ENCODE data around the gene PAOX.

PAOX gene

GRCh38 chr10:133394064-133394663 lies 15.1 kb downstream of the PAOX start, which contains the start of gene MTG1 (continued):
- TF ChIP-seq OSR2 (tag by site-specific recombination; IDR thresholded peaks at IDR 0.05) = peak; percentile 13; the same call in 1 of the 2 replicates
- peak; percentile 73 for TF ChIP-seq BCL11A (tag by site-specific recombination; IDR thresholded peaks at IDR 0.05; ENCODE audit: low read depth)
- peak; percentile 43; the same call in 1 of the 2 replicates for TF ChIP-seq ZBTB48 (tag by site-specific recombination; IDR thresholded peaks at IDR 0.05)
- no peak for TF ChIP-seq ZNF37A (tag by site-specific recombination; IDR thresholded peaks at IDR 0.05)
- no peak for TF ChIP-seq ZNF133 (tag by site-specific recombination; IDR thresholded peaks at IDR 0.05)
- TF ChIP-seq, protein P1, sequence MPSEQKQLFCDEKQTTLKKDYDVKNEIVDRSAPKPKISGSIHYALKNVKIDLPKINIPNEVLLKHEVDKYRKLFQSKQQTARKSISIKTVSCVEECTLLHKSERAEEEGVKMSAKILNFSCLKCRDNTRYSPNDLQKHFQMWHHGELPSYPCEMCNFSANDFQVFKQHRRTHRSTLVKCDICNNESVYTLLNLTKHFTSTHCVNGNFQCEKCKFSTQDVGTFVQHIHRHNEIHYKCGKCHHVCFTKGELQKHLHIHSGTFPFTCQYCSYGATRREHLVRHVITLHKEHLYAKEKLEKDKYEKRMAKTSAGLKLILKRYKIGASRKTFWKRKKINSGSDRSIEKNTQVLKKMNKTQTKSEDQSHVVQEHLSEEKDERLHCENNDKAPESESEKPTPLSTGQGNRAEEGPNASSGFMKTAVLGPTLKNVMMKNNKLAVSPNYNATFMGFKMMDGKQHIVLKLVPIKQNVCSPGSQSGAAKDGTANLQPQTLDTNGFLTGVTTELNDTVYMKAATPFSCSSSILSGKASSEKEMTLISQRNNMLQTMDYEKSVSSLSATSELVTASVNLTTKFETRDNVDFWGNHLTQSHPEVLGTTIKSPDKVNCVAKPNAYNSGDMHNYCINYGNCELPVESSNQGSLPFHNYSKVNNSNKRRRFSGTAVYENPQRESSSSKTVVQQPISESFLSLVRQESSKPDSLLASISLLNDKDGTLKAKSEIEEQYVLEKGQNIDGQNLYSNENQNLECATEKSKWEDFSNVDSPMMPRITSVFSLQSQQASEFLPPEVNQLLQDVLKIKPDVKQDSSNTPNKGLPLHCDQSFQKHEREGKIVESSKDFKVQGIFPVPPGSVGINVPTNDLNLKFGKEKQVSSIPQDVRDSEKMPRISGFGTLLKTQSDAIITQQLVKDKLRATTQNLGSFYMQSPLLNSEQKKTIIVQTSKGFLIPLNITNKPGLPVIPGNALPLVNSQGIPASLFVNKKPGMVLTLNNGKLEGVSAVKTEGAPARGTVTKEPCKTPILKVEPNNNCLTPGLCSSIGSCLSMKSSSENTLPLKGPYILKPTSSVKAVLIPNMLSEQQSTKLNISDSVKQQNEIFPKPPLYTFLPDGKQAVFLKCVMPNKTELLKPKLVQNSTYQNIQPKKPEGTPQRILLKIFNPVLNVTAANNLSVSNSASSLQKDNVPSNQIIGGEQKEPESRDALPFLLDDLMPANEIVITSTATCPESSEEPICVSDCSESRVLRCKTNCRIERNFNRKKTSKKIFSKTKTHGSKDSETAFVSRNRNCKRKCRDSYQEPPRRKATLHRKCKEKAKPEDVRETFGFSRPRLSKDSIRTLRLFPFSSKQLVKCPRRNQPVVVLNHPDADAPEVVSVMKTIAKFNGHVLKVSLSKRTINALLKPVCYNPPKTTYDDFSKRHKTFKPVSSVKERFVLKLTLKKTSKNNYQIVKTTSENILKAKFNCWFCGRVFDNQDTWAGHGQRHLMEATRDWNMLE (tag by site-specific recombination; conservative IDR thresholded peaks at IDR 0.05; ENCODE audit: low read depth) = peak; percentile 78
- TF ChIP-seq ZNF449 (tag by site-specific recombination; IDR thresholded peaks at IDR 0.05) = no peak; the same call in 1 of the 2 replicates
- TF ChIP-seq, protein P2, sequence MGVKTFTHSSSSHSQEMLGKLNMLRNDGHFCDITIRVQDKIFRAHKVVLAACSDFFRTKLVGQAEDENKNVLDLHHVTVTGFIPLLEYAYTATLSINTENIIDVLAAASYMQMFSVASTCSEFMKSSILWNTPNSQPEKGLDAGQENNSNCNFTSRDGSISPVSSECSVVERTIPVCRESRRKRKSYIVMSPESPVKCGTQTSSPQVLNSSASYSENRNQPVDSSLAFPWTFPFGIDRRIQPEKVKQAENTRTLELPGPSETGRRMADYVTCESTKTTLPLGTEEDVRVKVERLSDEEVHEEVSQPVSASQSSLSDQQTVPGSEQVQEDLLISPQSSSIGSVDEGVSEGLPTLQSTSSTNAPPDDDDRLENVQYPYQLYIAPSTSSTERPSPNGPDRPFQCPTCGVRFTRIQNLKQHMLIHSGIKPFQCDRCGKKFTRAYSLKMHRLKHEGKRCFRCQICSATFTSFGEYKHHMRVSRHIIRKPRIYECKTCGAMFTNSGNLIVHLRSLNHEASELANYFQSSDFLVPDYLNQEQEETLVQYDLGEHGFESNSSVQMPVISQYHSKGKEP (tag by site-specific recombination; IDR thresholded peaks at IDR 0.05) = no peak
- TF ChIP-seq SP7 (tag by site-specific recombination; IDR thresholded peaks at IDR 0.05) = peak; percentile 83; the same call in 1 of the 2 replicates
- no peak for TF ChIP-seq ZNF23 (tag by site-specific recombination; IDR thresholded peaks at IDR 0.05; ENCODE audit: borderline replicate concordance)
- peak; percentile 100 for TF ChIP-seq ZBTB20 (tag by site-specific recombination; IDR thresholded peaks at IDR 0.05)
- peak; percentile 95 for TF ChIP-seq GLIS1 (tag by site-specific recombination; IDR thresholded peaks at IDR 0.05)
- TF ChIP-seq ZNF202 (tag by site-specific recombination; IDR thresholded peaks at IDR 0.05; ENCODE audit: borderline replicate concordance) = no peak
- TF ChIP-seq IKZF3 (tag by site-specific recombination; IDR thresholded peaks at IDR 0.05) = 0 out of 2 replicates have a peak, but pooled peaks have one; percentile 21
- no peak for TF ChIP-seq ZNF654 (tag by site-specific recombination; IDR thresholded peaks at IDR 0.05; ENCODE audit: low read depth)
- TF ChIP-seq ZNF148 (tag by site-specific recombination; IDR thresholded peaks at IDR 0.05; ENCODE audit: borderline replicate concordance) = no peak
- TF ChIP-seq SP3 (tag by site-specific recombination; IDR thresholded peaks at IDR 0.05) = peak; percentile 95
- TF ChIP-seq ZNF707 (tag by site-specific recombination; IDR thresholded peaks at IDR 0.05) = no peak
- peak; percentile 77 for TF ChIP-seq PATZ1 (tag by site-specific recombination; IDR thresholded peaks at IDR 0.05)
- no peak for TF ChIP-seq ZNF530 (tag by site-specific recombination; IDR thresholded peaks at IDR 0.05; ENCODE audit: low read depth)
- no peak for TF ChIP-seq ZNF624 (tag by site-specific recombination; IDR thresholded peaks at IDR 0.05)
- peak; percentile 70; the same call in 1 of the 2 replicates for TF ChIP-seq ZNF146 (tag by site-specific recombination; IDR thresholded peaks at IDR 0.05)
- no peak for TF ChIP-seq PRDM1 (tag by site-specific recombination; IDR thresholded peaks at IDR 0.05)
- TF ChIP-seq REPIN1 (tag by site-specific recombination; IDR thresholded peaks at IDR 0.05; ENCODE audit: low read depth) = peak; percentile 93; the same call in 1 of the 2 replicates
- 0 out of 2 replicates have a peak, but pooled peaks have one; percentile 18 for TF ChIP-seq MZF1 (tag by site-specific recombination; IDR thresholded peaks at IDR 0.05; ENCODE audit: borderline replicate concordance)

Data from HEK293 (cell line).